Measurements from ENCODE around the gene PEX14.

The PEX14 gene

DNA sequence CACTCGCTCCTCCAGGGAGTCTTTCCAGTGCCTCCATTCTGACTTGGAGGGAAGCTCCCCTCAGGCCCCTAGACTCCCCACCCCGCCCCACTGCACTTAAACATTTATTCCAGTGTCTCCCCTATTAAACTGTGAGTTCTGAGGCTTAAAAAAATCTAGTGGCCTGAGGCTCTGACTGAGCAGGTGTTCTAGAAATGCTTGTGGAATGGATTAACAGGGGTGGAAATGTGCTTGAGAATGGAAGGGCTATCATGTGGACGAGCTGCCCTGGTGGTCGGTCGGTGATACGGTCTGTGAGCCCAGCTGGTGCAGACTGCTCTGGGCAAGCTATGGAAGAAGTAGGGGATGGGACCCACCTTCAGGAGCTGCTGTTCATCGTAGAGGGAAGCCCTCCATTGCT, 130.2 kb downstream of the PEX14 start:
- H3K4me3 ChIP-seq (ENCODE audit: low read depth, low read length), result no peak overlapping the region
- TF ChIP-seq POLR2A (IDR thresholded peaks at IDR 0.05; ENCODE audit: extremely low read depth, insufficient read length), result no peak
- TF ChIP-seq CTCF (IDR thresholded peaks at IDR 0.05; ENCODE audit: low read depth, low read length), result no peak
- no peak for TF ChIP-seq MAX (IDR thresholded peaks at IDR 0.05; ENCODE audit: low read depth, low read length)
- TF ChIP-seq MYC (IDR thresholded peaks at IDR 0.05; ENCODE audit: low read depth, low read length), result no peak
- no peak for DNase-seq (ENCODE audit: low read depth)

- DNase-seq (ENCODE audit: low read depth), result no peak
- TF ChIP-seq POLR2A (IDR thresholded peaks at IDR 0.05; ENCODE audit: extremely low read depth, insufficient read length) (no peak), CTCF (IDR thresholded peaks at IDR 0.05; ENCODE audit: low read depth, low read length) (no peak)
- no peak overlapping the region for H3K4me3 ChIP-seq (ENCODE audit: low read depth, low read length)
Observed at GRCh38 chr1:10606064-10606463, 131.3 kb downstream of the PEX14 start.

GRCh38 chr1:10607228-10607627, 132.5 kb downstream of the PEX14 start:
- no peak overlapping the region for H3K4me3 ChIP-seq (ENCODE audit: low read depth, low read length)
- no peak for TF ChIP-seq POLR2A (IDR thresholded peaks at IDR 0.05; ENCODE audit: extremely low read depth, insufficient read length)
- TF ChIP-seq CTCF (IDR thresholded peaks at IDR 0.05; ENCODE audit: low read depth, low read length), result no peak
- no peak for TF ChIP-seq MYC (IDR thresholded peaks at IDR 0.05; ENCODE audit: low read depth, low read length)
- no peak for TF ChIP-seq MAX (IDR thresholded peaks at IDR 0.05; ENCODE audit: low read depth, low read length)
- DNase-seq (ENCODE audit: low read depth), result no peak

- H3K4me3 ChIP-seq (ENCODE audit: low read depth, low read length), result no peak overlapping the region
- DNase-seq (ENCODE audit: low read depth), result no peak
Observed at GRCh38 chr1:10608690-10609089, 133.9 kb downstream of the PEX14 start.

DNA sequence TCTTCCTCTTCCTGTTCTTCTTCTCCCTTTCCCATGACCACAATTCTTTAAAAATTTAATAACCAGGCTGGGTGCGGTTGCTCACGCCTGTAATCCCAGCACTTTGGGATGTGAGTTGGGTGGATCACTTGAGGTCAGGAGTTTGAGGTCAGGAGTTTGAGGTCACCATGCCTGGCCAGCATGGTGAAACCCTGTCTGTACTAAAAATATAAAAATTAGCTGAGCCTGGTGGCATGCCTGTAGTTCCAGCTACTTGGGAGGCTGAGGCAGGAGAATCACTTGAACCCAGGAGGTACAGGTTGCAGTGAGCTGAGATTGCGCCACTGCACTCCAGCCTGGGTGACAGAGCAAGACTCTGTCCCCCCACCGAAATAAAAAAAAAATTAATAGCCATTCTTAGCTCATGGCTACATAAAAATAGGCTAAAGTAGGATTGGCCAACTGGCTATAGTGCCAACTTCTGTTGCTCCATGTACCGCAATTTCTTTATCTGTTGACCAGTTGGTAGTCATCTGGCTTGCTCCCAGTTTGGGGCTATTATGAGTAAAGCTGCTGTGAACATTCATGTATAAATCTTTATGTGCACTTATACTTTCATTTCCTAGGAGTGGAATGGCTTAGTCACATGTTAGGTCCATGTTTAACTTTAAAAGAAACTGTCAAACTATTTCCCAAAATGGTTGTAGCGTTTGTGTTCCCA, 136.3 kb downstream of the PEX14 start:
- DNase-seq (ENCODE audit: low read depth), result no peak
- TF ChIP-seq POLR2A (IDR thresholded peaks at IDR 0.05; ENCODE audit: extremely low read depth, insufficient read length) (no peak), MAX (IDR thresholded peaks at IDR 0.05; ENCODE audit: low read depth, low read length) (no peak), MYC (IDR thresholded peaks at IDR 0.05; ENCODE audit: low read depth, low read length) (no peak), CTCF (IDR thresholded peaks at IDR 0.05; ENCODE audit: low read depth, low read length) (no peak)
- no peak overlapping the region for H3K4me3 ChIP-seq (ENCODE audit: low read depth, low read length)

More at GRCh38 chr1:10608690-10609089, 133.9 kb downstream of the PEX14 start:
- TF ChIP-seq MAX (IDR thresholded peaks at IDR 0.05; ENCODE audit: low read depth, low read length) (no peak), POLR2A (IDR thresholded peaks at IDR 0.05; ENCODE audit: extremely low read depth, insufficient read length) (no peak), MYC (IDR thresholded peaks at IDR 0.05; ENCODE audit: low read depth, low read length) (no peak), CTCF (IDR thresholded peaks at IDR 0.05; ENCODE audit: low read depth, low read length) (no peak)
